Posterior cingulate gyrus (tissue), 11 donors: ENCODE results near the gene ABHD12.
A peak's percentile ranks its signal among the peaks of the same experiment; 100 is the strongest.

Experiments
- DNase-seq, 10 donors: peaks; one replicate each; pipeline versions ENCODE4 v3.0.0 to v3.0.0-alpha.2; 2020 to 2021; ENCODE audit warnings: mixed read lengths in 3 of 10
- intact Hi-C: fragments of 100-400 bp; cut with DNase I; formaldehyde crosslinking; loops from one replicate; pipeline ENCODE4 v1.15.1; 2023

ABHD12 gene

DNA sequence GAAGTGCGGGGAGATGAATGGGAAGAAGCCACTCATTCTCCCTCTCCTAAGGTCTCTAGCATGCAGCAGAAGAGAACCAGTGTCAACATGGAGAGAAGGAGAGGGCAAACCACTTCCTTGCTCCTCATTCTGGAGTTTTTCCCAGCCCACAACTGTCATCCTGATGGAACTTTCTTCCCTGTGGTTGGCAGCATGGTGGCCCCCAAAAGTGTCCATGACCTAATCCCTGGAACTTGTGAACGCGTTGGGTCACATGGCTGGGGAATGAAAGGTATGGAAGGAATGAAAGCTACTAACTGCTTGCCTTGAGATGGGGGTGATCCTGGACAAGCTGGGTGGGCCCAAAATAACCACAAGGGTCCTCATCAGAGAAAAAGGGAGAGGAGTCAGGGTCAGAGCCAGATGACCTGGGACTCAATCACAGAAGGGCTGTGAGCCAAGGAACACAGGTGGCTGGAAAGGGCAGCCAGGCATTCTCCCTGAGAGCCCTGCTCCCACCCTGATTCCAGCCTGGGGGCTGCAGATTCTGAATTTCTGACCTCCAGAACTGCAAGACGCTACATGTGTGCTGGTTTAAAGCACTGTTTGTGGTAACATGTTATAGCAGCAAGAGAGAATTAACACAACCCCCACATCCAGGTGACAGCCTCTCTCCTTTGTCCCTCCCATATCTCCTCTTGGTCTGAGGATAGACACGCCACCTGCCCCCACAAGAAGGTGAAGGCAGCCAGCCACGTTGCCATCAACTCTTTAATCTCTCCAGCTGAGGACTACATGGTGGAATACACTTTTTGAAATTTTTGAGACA is 79.5 kb downstream of the ABHD12 start:
- DNase-seq, result peak in 6 of 10 donors; percentile 6 to 24 (median 15)
- intact Hi-C loops, result no loop called here

DNA sequence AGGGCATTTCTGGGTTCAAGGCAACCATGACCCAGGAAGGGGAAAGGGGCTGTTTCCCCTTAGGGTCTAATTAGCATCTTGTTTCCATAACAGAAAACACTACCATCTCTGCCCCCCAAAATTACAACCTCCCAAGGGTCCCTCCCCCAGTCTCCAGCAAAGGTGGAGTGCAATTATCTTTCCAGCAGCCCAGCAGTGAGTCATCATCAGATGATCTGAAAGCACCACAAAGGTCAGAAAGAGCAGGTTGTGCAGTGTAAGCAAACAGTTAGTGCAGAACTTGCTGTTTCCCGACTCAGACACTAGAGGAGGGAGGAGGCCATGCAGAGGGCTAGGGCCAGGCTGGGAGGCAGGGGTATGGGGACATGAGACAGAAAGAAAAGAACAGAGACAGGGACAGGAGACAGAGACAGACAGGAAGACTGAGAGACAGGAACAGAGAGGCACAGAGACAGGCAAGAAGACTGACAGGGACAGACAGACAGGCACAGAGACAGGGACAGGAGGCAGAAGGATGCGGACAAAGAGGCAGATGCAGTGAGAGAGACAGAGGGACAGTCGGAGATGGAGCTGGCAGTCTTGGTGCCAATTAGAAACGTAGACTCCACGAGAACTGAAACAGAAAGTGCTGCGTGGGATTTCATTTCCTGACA is 80.2 kb downstream of the ABHD12 start:
- DNase-seq, result peak in 7 of 10 donors; percentile 17 to 92 (median 54)
- intact Hi-C loops, result no loop called here

DNA sequence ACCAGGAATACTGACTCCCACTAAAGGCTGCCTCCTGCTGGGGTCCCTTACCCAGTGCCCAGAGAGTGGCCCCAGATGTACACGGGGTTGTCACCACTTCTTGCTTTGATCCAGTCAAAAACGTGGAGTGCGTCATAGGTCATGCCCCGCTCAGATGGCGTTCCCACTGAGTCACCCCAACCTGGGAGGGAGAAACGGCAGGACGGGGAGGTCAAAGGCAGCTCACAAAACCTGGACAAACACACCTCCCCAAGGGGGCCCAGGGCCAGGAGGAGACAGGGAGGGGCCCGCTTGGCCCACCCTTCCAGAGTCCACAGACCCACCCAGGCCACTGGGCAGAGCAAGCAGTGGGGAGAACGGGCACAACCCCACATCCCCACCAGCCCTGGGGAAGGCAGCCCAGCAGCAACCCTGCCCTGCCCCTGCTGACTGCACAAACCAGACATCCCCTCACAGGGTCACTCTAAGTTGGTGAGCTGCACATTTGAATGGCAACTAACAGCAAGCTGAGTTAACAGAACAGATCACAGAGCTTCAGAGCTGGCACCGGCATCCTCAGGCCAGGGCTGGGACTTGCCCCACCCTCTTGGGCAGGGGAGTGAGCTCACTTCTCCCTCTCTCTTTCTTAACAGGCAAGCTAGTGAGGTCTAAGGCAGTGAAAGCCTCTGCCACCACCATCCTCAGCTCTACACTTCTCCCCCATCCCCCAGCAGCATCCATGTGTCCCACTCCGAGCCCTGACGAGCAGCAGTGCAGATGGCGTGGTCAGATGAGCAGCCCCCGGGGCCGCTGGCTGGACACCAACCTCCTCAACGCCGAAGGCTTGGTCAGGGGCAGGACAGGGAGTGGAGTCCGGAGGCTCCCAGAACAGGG is 81.0 kb downstream of the ABHD12 start:
- peak in 6 of 10 donors; percentile 1 to 88 (median 43) for DNase-seq
- intact Hi-C loops, result no loop called here

DNA sequence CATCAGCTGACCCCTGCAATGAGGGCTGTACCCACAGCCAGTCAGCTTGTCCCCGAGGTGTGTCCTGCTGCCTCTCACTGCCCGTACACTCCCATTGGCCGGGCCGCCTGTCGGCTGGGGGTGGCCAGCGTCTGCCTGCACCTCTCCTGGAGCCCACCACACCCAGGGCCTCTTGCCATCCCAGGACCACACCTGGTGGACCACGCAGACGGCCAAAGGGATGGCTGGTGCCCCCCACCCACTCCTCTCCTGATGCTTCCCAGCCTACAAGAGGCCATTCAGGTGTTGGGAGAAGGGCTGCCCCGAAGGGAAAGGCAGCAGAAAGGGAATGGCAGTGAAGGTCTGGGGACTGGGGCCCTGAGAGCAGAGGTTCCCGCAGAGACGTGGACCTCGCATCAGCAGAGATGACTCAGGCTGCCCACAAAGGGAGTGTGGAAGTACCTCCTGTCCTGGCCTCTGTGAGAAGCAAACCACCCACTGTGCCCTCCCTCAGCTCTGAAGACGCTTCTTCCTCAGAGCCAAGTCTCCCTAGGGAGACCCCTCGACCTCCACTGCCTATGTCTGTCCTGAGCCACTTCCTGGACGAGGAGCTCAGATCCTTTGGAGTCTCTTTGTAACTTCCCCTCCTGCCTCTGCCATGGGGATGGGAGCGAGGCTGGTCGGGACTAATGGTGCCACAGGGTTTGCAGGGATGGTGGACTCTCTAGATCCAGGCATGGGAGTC is 81.8 kb downstream of the ABHD12 start:
- DNase-seq, result peak in 5 of 10 donors; percentile 7 to 72 (median 62)

DNA sequence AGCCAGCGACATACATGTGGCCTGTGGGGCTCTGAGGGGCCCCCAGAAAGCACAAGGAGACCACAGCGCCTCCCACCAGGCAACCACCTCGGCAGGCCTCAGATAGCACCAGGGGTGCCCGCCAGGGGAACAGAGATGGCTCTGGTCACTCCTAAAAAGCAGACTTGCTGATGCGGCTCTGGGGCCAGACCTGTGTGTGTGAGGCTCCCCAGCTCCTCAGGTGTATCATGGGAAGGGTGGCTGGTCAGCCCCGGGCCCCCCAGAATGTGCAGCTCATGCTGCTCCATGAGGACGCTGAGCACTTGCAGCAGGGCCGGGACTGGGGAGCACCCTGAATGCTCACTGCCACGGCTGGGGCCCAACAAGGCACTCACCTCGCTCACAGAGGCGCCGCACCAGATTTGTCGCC is 82.5 kb downstream of the ABHD12 start:
- intact Hi-C loops, result no loop called here
- DNase-seq, result peak in 4 of 10 donors; percentile 23 to 73 (median 54)

More for the DNA sequence above, 81.8 kb downstream of the ABHD12 start:
- intact Hi-C loops, result no loop called here

DNA sequence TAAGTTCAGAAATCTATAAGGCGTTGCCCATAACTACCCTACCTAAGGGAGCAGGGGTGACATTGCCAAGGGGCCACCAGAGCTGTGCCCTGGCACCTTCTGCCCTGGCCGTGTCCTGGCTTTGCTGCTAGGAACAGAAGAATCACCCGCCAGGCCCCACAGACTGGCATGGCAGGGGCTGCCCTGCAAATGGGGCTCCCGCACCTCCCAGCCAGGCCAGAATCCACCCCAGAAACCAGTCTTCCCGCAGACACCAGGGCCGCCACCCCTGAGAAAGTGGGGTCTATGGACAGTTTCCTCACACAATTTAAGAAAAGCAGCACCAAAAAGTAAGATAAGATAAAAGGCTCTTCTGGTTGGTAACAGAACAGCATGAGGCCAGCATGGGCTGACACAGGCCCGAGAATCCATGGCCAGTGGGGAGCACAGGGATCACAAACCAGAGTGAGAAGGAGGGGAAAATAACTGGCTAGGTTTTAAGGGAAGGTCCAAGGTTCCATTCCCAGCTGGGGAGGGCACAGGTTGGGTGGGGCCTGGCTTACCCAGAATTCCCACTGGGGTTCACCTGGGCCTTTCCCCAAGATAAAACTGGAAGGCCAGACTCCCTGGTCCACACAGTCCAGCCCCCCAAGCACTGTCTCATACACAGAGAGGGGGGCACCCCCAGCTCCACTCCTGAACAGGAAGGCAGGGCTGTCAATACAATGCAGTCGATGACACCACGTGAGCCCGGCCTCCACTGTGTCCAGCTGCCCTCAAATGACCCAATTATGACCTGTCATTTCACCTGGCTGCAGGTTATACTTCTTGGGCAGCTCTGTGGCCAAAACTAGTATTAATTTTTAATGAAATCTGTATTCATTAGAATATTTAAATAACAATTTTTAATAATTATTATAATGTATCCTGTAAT is 83.4 kb downstream of the ABHD12 start:
- peak in 4 of 10 donors; percentile 16 to 79 (median 35) for DNase-seq
- intact Hi-C loops, result no loop called here

DNA sequence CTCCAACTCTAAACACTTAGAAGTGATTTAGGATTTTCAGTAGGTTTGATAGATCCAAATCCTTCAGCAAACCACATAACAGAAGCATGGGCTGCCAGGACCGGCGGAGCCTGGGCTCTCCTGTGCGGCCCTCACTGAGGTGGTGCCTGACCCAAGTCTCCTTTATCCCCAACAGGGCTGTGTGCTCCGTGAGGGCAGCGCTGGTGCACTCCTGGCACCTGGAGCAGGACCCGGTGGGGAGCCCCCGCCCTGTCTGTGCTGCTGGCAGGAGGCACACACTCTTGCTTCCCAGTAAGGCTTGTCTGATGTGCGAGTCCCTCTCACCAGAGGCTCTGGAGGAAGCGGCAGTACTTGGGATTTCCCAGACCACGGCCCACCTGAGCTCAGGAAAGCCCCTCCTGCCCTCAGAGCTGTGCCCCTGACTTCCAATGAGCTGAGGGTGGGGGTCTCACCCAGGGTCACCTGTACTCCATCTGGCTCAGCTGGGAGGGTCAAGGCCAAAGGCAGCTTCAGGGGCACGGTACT is 86.5 kb downstream of the ABHD12 start:
- intact Hi-C loops, result no loop called here
- DNase-seq, result peak in 2 of 10 donors; percentile 55 to 74

DNA sequence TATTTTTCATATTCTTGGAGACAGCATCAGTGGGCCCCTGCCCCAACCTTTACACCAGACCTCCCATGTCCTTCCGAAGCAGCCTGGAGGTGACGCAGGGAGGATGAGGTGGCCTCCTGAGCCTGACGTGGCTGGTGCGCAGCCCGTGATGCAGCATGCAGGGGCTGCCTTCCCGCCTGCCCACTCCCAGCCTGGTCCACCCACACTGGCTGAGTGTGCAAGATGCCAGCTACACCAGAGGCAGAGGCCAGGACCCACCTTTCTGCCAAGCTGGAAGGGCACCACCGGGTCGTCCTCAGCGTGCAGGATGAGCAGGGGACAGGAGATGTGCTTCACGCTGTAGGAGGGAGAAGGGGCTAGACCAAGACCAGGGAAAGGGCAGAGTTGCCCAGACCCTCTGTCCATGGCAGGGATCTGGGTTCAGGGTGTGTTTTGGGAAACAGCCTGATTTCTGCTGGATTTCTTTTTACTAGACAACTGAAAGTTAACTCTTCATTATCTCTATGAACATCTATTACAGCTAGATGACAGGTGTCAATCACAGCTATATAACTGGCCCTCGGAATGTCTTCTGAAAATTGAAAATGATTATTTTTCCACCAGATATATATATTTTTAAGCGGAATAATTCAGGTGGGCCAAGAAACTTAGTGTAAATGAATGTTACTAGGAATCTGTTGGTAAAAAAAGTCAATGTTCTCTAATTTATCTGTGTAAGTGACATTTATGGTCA is 87.2 kb downstream of the ABHD12 start:
- peak in 1 of 10 donors; percentile 75 for DNase-seq
- intact Hi-C loops, result no loop called here

DNA sequence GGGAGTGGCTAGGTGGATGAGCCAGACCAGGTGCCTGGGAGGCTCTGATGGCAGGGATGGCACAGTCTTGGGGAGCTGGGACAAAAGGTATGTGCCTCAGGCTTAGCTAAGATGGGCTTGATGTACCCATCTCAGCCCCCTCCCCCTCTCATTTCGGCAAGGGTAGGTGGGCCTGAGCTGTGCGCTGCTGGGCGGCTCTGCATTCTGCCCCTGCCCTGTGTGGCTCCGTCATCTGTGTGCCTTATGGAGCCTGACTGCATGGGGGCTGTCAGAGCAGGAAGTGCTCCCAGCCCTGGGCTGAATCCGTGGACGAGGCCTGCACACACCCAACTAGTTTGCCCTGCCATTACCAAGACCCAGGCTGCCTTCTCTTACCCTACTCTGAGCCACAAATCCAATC is 88.0 kb downstream of the ABHD12 start:
- DNase-seq, result peak in 1 of 10 donors; percentile 65
- intact Hi-C loops, result no loop called here

DNA sequence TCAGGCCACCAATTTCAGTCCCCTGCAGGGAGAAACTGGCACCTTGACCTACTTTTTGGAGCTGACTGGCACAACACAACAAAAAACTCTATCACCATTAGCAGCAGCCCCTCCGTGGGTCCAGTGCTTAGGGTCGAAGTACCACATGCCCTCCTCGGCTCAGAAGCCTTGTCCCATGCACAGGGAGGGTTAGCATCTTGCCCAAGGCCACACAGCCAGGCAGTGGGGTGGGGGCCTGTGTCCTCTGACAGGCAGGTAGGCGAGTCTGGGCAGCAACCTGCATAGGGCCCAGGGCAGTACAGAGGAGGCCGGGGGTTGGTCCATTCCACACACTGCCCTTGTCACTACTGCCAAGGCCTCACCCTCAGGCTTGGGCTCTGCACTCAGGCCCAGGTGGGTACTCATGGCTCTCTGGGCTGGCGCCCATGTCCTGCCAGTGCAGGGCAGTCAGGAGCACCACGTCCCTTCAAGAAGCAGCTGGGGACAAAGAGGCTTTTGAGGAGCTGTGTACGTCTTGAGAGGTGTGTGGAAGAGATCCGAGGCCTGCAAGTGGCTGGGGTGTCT is 89.2 kb downstream of the ABHD12 start:
- intact Hi-C loops, result no loop called here
- DNase-seq, result no peak

DNA sequence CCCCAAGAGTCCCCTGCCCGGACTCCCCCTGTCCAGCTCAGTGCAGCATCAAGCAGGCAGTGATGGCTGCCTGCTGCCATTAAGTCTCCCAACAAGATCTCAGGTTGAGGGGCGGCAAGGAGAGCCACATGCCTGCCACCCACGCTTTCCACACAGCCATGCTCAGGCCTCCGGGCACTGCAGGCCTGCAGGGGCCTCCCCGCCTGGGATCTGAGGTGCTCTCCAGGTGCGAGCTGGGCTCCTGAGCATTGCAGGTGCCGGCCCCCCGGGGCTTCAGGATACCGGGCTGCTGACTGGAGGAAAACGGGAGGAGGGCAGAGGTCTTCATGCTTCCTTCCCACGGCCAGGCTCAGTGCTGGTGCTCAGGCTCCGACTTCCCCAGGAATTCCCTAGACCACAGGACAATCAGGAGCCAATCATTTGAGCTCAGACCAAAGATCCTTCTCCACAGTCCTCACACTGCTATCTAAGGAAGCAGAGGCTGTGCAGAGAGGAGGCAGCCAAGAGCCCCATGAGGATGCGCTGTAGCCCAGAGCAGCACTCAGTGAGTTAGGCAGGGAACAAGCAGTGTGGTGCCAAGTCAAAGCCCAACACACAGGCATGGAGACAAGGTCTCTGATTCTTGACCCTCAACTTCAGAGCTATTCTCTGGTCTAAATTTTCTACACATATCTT is 90.0 kb downstream of the ABHD12 start:
- intact Hi-C loops, result no loop called here
- DNase-seq, result no peak

DNA sequence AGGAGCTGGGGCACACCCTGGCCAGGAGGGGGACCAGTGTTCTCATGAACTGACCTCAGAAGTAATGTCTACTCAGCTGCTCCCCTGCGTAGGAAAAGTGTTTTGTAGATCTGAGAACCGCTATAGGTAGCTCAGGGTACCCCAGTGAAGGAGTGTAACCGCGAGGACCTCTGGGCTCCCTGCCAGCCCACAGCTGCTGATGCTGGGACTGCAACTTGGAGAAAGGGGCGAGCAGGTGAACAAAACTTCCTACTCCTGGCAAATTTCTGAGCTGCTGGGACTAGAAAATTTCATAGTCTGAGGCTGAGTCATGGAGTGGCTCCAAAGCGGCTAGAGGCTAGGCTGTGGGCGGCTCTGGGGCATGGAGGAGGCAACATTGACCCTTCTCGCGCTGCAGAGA is 90.8 kb downstream of the ABHD12 start:
- intact Hi-C loops, result loop anchor here (10.0 kb wide), 1 partner anchor 65 kb away; no protein-coding TSS in a partner anchor

DNA sequence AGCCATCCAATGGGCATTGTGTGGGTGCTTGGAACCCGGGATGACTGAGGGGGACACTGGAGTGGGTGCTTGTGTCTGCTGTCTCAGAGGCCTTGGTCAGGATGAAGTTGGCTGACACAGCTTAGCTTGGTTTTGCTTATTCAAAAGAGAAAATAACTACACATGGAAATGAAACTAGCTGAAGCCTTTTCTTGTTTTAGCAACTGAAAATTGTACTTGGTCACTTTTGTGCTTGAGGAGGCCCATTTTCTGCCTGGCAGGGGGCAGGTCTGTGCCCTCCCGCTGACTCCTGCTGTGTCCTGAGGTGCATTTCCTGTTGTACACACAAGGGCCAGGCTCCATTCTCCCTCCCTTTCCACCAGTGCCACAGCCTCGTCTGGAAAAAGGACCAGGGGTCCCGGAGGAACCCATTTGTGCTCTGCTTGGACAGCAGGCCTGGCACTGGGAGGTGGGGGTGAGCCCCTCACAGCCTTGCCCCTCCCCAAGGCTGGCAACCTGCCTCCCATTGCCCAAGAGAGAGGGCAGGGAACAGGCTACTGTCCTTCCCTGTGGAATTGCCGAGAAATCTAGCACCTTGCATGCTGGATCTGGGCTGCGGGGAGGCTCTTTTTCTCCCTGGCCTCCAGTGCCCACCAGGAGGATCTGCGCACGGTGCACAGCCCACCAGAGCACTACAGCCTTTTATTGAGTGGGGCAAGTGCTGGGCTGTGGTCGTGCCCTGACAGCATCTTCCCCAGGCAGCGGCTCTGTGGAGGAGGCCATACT is 93.3 kb downstream of the ABHD12 start:
- intact Hi-C loops, result loop anchor here (10.0 kb wide), 1 partner anchor 63 kb away; no protein-coding TSS in a partner anchor

More for the DNA sequence above, 90.8 kb downstream of the ABHD12 start:
- DNase-seq, result no peak

DNA sequence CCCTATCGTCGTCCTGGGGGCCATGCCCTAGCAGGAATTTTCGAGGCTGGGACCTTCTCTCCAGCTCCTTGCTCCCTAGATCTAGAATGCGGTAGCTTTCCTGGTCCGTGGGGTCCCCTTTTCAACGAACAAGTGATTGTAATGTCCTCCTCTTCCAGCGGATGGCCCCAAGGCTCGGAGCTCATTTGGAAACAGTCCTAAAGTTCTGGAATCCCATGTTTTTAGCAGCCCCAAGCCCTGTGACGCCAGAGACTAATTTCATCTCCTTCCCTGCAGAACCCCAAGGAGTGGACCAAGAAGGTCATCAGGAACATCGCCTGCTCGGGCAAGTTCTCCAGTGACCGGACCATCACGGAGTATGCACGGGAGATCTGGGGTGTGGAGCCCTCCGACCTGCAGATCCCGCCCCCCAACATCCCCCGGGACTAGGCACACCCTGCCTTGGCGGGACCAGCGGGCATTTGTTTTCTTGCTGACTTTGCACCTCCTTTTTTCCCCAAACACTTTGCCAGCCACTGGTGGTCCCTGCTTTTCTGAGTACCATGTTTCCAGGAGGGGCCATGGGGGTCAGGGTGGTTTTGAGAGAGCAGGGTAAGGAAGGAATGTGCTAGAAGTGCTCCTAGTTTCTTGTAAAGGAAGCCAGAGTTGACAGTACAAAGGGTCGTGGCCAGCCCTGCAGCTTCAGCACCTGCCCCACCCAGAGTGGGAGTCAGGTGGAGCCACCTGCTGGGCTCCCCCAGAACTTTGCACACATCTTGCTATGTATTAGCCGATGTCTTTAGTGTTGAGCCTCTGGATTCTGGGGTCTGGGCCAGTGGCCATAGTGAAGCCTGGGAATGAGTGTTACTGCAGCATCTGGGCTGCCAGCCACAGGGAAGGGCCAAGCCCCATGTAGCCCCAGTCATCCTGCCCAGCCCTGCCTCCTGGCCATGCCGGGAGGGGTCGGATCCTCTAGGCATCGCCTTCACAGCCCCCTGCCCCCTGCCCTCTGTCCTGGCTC is 94.2 kb downstream of the ABHD12 start:
- DNase-seq, result peak in 1 of 10 donors; percentile 91
- intact Hi-C loops, result loop anchor here (10.0 kb wide), 1 partner anchor 62 kb away; no protein-coding TSS in a partner anchor

More for the DNA sequence above, 93.3 kb downstream of the ABHD12 start:
- no peak for DNase-seq
